Vagina (tissue), 2 donors: ENCODE measurements around the gene PIEZO2. TPM values are rescaled to one million over a fixed set of nuclear protein-coding genes. Genes with fewer than 3 reads are reported as not detected.
A peak's percentile ranks its signal among the peaks of the same experiment; 100 is the strongest.

Source experiments
- DNase-seq, 2 donors: peaks; one replicate each; pipeline ENCODE4 v3.0.0-alpha.2; 2017; ENCODE audit errors: extremely low spot score in 2 of 2
- H3K27ac ChIP-seq: fragments of 200-600 bp; sonication (generic); one replicate; pipeline ENCODE4 v1.5.1; 2019
- H3K27me3 ChIP-seq: fragments of 200-600 bp; sonication (generic); one replicate; pipeline ENCODE4 v1.5.1; 2019
- H3K36me3 ChIP-seq, 2 donors: fragments of 200-600 bp; sonication (generic); one replicate each; pipeline ENCODE4 v1.5.1; 2017 to 2019
- H3K4me1 ChIP-seq: fragments of 200-600 bp; sonication (generic); one replicate; pipeline ENCODE4 v1.5.1; 2019
- H3K4me3 ChIP-seq, 2 donors: fragments of 200-600 bp; sonication (generic); 1 replicate in 1 of 2; 2 replicates in 1 of 2; pipeline ENCODE4 v1.5.1; 2016 to 2019
- H3K9me3 ChIP-seq: fragments of 200-600 bp; sonication (generic); one replicate; pipeline ENCODE4 v1.5.1; 2019
- POLR2A ChIP-seq, 2 donors: fragments of 450-650 bp; IDR thresholded peaks; one replicate each; pipeline ENCODE4 v1.6.1; 2017; ENCODE audit warnings: antibody characterized with exemption in 2 of 2, mild to moderate bottlenecking in 2 of 2, moderate library complexity in 2 of 2
- POLR2AphosphoS5 ChIP-seq, 2 donors: sonication (generic); formaldehyde crosslinking; IDR thresholded peaks; one replicate each; pipeline ENCODE4 v1.9.0; 2017; ENCODE audit warnings: antibody characterized with exemption in 2 of 2, mild to moderate bottlenecking in 2 of 2, low read depth in 1 of 2; ENCODE audit not compliant: insufficient read depth in 1 of 2
- intact Hi-C: fragments of 100-400 bp; cut with DNase I; formaldehyde crosslinking; loops from one replicate; pipeline ENCODE4 v1.15.1; 2023
- total RNA-seq: library from RNA; depleted of rRNA; stranded (reverse); fragments of >200 nt; gene quantifications from one replicate; pipeline ENCODE4 v1.2.3, GENCODE V29; 2016
- TF ChIP-seq, protein P1 (sequence below), 3 experiments: fragments of 450-650 bp in 2 of 3; fragments of 200-600 bp in 1 of 3; sonication (generic) in 1 of 3; IDR thresholded peaks; one replicate each; pipeline ENCODE4 v1.5.1; 2017 to 2019; ENCODE audit warnings: antibody characterized with exemption in 3 of 3, mild to moderate bottlenecking in 2 of 3, moderate library complexity in 2 of 3

PIEZO2 gene
- total RNA-seq, 1 donor from 2014 or later: 5.9 TPM

DNA sequence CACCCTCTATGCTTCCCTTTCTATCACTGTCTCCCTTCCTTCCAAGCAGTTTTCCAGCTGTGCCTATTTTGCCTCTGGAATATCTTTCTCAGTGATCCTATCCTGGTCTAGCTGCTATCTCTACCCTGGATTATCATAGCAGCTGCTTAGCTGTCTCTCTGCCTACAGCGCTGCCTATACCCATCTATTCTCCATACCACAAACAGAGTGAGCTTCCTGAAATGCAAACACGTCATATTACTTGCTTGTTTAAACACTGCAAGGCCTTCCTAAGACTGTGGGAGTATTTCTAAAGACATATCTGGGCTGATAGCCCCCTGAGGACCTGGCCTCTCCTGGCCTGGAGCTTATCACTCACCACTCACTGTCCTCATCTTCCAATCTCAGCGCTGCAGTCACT is 403.4 kb downstream of the PIEZO2 start:
- intact Hi-C loops: no loop called here
- no peaks in the 10 kb centered on the region for H3K27me3 ChIP-seq
- no peaks in the 10 kb centered on the region for H3K36me3 ChIP-seq
- no peak for TF ChIP-seq POLR2A (IDR thresholded peaks at IDR 0.05)
- TF ChIP-seq, protein P1, sequence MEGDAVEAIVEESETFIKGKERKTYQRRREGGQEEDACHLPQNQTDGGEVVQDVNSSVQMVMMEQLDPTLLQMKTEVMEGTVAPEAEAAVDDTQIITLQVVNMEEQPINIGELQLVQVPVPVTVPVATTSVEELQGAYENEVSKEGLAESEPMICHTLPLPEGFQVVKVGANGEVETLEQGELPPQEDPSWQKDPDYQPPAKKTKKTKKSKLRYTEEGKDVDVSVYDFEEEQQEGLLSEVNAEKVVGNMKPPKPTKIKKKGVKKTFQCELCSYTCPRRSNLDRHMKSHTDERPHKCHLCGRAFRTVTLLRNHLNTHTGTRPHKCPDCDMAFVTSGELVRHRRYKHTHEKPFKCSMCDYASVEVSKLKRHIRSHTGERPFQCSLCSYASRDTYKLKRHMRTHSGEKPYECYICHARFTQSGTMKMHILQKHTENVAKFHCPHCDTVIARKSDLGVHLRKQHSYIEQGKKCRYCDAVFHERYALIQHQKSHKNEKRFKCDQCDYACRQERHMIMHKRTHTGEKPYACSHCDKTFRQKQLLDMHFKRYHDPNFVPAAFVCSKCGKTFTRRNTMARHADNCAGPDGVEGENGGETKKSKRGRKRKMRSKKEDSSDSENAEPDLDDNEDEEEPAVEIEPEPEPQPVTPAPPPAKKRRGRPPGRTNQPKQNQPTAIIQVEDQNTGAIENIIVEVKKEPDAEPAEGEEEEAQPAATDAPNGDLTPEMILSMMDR (IDR thresholded peaks at IDR 0.05): no peak
- no peak for TF ChIP-seq POLR2AphosphoS5 (IDR thresholded peaks at IDR 0.05; ENCODE audit: insufficient read depth in 1 of 2, low read depth in 1 of 2)
- no peak overlapping the region for H3K27ac ChIP-seq
- no peak overlapping the region for H3K4me3 ChIP-seq
- no peaks in the 10 kb centered on the region for H3K9me3 ChIP-seq
- no peak for DNase-seq
- no peaks in the 10 kb centered on the region for H3K4me1 ChIP-seq

DNA sequence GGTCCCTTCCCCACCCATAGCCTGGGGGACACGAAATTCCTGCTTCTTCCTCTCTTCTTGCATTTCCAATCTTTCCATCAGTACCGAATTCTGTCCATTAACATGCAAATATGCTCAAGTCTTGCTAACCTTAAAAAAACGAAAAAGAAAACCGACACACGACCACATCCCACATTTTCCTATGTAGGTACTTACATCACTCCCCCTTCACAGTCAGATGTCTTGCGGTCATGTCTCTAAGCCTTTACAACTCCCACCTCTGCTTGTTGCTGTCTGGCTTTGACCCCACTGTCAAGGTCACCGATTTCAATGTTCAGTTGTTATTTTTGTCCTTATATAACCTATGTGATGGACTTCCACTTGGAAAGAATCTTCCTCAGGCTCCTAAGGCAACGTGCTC is 404.1 kb downstream of the PIEZO2 start:
- no peak overlapping the region for H3K27ac ChIP-seq
- no peaks in the 10 kb centered on the region for H3K36me3 ChIP-seq
- no peaks in the 10 kb centered on the region for H3K27me3 ChIP-seq
- H3K4me1 ChIP-seq: no peaks in the 10 kb centered on the region
- TF ChIP-seq POLR2A (IDR thresholded peaks at IDR 0.05) (no peak), POLR2AphosphoS5 (IDR thresholded peaks at IDR 0.05; ENCODE audit: insufficient read depth in 1 of 2, low read depth in 1 of 2) (no peak)
- TF ChIP-seq, protein P1 (IDR thresholded peaks at IDR 0.05): no peak
- no peak overlapping the region for H3K4me3 ChIP-seq
- no peak for DNase-seq
- H3K9me3 ChIP-seq: no peaks in the 10 kb centered on the region
- intact Hi-C loops: no loop called here

DNA sequence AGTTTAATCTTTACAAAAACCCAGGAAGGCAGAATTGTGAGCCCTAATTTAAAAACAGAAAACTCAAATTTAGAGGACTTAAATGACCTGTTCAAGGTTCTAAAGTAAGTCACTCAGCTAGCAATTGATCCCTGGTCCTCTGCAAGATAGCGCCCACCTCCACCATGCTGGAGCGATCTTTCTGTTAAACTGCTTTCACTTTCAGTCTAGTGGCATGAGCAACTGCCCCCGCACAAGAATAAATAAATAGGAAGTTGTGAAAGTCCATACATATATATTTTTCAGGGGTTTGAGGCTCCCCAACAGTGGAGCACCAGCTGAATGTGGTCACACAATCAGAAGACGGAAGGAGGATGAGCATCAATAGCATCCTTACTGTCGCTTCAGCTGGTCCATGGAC is 405.6 kb downstream of the PIEZO2 start:
- H3K27ac ChIP-seq: no peak overlapping the region
- H3K36me3 ChIP-seq: no peaks in the 10 kb centered on the region
- intact Hi-C loops: no loop called here
- TF ChIP-seq, protein P1 (IDR thresholded peaks at IDR 0.05): no peak
- TF ChIP-seq POLR2AphosphoS5 (IDR thresholded peaks at IDR 0.05; ENCODE audit: insufficient read depth in 1 of 2, low read depth in 1 of 2): no peak
- TF ChIP-seq POLR2A (IDR thresholded peaks at IDR 0.05): no peak
- H3K27me3 ChIP-seq: no peaks in the 10 kb centered on the region
- H3K4me3 ChIP-seq: no peak overlapping the region
- no peaks in the 10 kb centered on the region for H3K4me1 ChIP-seq
- DNase-seq: peak in 1 of 2 donors; percentile 20
- H3K9me3 ChIP-seq: no peaks in the 10 kb centered on the region

DNA sequence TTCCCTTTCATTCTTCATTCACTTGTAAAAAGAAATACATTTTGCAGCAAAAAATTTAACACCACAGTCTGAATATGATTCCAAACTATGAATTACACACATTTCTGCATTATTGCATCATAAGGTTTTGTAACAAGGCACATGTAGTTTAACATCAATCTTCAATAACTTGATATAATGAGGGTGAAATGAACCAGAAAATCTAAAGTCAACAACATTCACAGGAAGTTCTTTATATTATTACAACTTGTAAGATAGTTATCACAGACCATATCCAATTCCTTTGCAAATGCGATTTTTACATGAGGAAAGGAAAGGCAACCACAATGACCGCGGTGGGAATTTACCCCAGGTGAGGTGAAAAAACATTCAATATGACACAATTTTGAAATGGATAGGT is 410.2 kb downstream of the PIEZO2 start:
- H3K4me1 ChIP-seq: no peaks in the 10 kb centered on the region
- H3K4me3 ChIP-seq: no peak overlapping the region
- H3K27me3 ChIP-seq: no peaks in the 10 kb centered on the region
- DNase-seq: no peak
- TF ChIP-seq, protein P1 (IDR thresholded peaks at IDR 0.05): no peak
- TF ChIP-seq POLR2A (IDR thresholded peaks at IDR 0.05) (no peak), POLR2AphosphoS5 (IDR thresholded peaks at IDR 0.05; ENCODE audit: insufficient read depth in 1 of 2, low read depth in 1 of 2) (no peak)
- intact Hi-C loops: no loop called here
- no peaks in the 10 kb centered on the region for H3K36me3 ChIP-seq
- H3K27ac ChIP-seq: no peak overlapping the region
- no peaks in the 10 kb centered on the region for H3K9me3 ChIP-seq

DNA sequence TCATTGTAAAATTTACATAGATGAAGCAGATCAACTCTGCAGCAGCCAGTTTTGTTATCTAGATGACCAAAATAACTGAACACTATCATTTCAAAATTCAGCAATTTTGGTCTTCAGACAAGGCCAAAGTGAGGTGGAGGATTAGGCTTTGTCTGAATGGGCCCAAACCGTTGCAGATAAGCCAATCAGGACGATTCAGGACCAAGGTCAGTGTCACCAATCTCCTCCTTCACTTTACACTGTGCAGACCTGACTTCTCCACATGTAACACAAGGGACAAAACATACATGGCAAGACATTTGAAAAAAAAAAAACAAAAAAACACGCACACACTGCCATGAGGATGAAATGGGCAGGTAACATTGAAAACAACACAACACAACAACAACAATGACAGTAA is 412.4 kb downstream of the PIEZO2 start:
- no peak for DNase-seq
- no peaks in the 10 kb centered on the region for H3K9me3 ChIP-seq
- H3K4me1 ChIP-seq: no peaks in the 10 kb centered on the region
- intact Hi-C loops: no loop called here
- H3K4me3 ChIP-seq: no peak overlapping the region
- no peaks in the 10 kb centered on the region for H3K36me3 ChIP-seq
- TF ChIP-seq POLR2AphosphoS5 (IDR thresholded peaks at IDR 0.05; ENCODE audit: insufficient read depth in 1 of 2, low read depth in 1 of 2): no peak
- no peak for TF ChIP-seq POLR2A (IDR thresholded peaks at IDR 0.05)
- TF ChIP-seq, protein P1 (IDR thresholded peaks at IDR 0.05): no peak
- no peaks in the 10 kb centered on the region for H3K27me3 ChIP-seq
- H3K27ac ChIP-seq: no peak overlapping the region
